Ovary (tissue), 3 donors: ENCODE results near the gene SMIM13.

Experiments
- EP300 ChIP-seq: sonication (generic); formaldehyde crosslinking; IDR thresholded peaks from one replicate; pipeline ENCODE4 v1.6.1; 2017; ENCODE audit warnings: antibody characterized with exemption
- POLR2A ChIP-seq: fragments of 450-650 bp; IDR thresholded peaks from one replicate; pipeline ENCODE4 v1.6.1; 2017; ENCODE audit warnings: antibody characterized with exemption, mild to moderate bottlenecking, moderate library complexity
- TF ChIP-seq, protein P1 (sequence below), 3 donors: fragments of 450-650 bp in 2 of 3; fragments of 200-600 bp in 1 of 3; IDR thresholded peaks; one replicate each; pipeline versions ENCODE4 v1.5.1 to v1.8.0; 2016 to 2022; ENCODE audit warnings: antibody characterized with exemption in 3 of 3, mild to moderate bottlenecking in 1 of 3
- donor health status: DM: no; HTN: no; CAD: no.

DNA sequence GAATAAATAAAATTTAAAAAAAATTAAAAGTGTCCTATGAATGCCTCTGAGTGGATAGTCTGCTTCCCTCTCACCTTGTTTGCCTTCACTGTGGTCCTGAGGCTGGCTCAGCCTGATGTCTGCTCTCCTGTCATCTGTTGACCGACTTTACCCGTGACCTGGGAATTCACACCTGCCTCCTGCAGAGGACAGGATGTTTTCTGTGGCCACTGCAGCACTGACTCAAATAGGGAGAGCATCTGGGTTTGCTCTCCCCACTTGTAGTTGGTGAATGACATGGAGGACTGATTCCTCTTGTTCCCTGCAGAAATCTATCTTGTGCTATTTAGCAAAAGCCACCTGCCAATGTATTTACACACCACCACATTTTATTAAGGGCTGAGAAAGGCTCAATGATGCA lies 70.3 kb downstream of the SMIM13 start:
- TF ChIP-seq, protein P1, sequence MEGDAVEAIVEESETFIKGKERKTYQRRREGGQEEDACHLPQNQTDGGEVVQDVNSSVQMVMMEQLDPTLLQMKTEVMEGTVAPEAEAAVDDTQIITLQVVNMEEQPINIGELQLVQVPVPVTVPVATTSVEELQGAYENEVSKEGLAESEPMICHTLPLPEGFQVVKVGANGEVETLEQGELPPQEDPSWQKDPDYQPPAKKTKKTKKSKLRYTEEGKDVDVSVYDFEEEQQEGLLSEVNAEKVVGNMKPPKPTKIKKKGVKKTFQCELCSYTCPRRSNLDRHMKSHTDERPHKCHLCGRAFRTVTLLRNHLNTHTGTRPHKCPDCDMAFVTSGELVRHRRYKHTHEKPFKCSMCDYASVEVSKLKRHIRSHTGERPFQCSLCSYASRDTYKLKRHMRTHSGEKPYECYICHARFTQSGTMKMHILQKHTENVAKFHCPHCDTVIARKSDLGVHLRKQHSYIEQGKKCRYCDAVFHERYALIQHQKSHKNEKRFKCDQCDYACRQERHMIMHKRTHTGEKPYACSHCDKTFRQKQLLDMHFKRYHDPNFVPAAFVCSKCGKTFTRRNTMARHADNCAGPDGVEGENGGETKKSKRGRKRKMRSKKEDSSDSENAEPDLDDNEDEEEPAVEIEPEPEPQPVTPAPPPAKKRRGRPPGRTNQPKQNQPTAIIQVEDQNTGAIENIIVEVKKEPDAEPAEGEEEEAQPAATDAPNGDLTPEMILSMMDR (IDR thresholded peaks at IDR 0.05), result no peak
- no peak for TF ChIP-seq POLR2A
- no peak for TF ChIP-seq EP300
